Epithelial cell of esophagus (primary cell): ENCODE measurements around the gene ASIC5.

ENCODE experiments used
- DNase-seq: peaks from one replicate; pipeline ENCODE4 v3.0.0; 2010; ENCODE audit warnings: low read depth
- H3K4me3 ChIP-seq: 2 replicates; pipeline ENCODE4 v1.5.1; 2011; ENCODE audit warnings: mild to moderate bottlenecking, low read length, control low read depth
- CTCF ChIP-seq: IDR thresholded peaks from 2 replicates; pipeline ENCODE4 v1.5.1; 2011; ENCODE audit warnings: low read depth, mild to moderate bottlenecking, low read length, control low read depth, inconsistent platforms; ENCODE audit not compliant: insufficient read depth; ENCODE audit errors: missing control alignments

ASIC5 gene

GRCh38 chr4:155883895-155884294, 17.8 kb upstream of the ASIC5 start:
- DNase-seq = no peak
- TF ChIP-seq CTCF = no peak
- no peak overlapping the region for H3K4me3 ChIP-seq

- H3K4me3 ChIP-seq = no peak overlapping the region
- no peak for TF ChIP-seq CTCF
- no peak for DNase-seq
Measured at GRCh38 chr4:155881555-155881954, 15.5 kb upstream of the ASIC5 start.

GRCh38 chr4:155879767-155880166, 13.7 kb upstream of the ASIC5 start:
- no peak for DNase-seq
- no peak for TF ChIP-seq CTCF

GRCh38 chr4:155878611-155879010, 12.5 kb upstream of the ASIC5 start:
- TF ChIP-seq CTCF = no peak
- no peak for DNase-seq
- no peak overlapping the region for H3K4me3 ChIP-seq

More at GRCh38 chr4:155879767-155880166, 13.7 kb upstream of the ASIC5 start:
- H3K4me3 ChIP-seq = no peak overlapping the region

GRCh38 chr4:155877971-155878370, 11.9 kb upstream of the ASIC5 start:
- H3K4me3 ChIP-seq = no peak overlapping the region
- TF ChIP-seq CTCF = no peak
- DNase-seq = no peak

- TF ChIP-seq CTCF = no peak
- DNase-seq = no peak
- H3K4me3 ChIP-seq = no peak overlapping the region
Measured at GRCh38 chr4:155875878-155876277, 9.8 kb upstream of the ASIC5 start.

GRCh38 chr4:155855897-155856296, 10.2 kb downstream of the ASIC5 start:
- TF ChIP-seq CTCF = no peak
- DNase-seq = peak; percentile 59
- H3K4me3 ChIP-seq = no peak overlapping the region
